Measurements from ENCODE around the gene HDAC3. TPM values are rescaled to one million over a fixed set of nuclear protein-coding genes. Genes with fewer than 3 reads are reported as not detected.

HDAC3 gene
- total RNA-seq, 2 donors from 2014 or later, result 21.0 to 22.2 TPM

- Histone ChIP-seq H3K27me3 (no peaks in the 10 kb centered on the region), H3K4me3 (no peak overlapping the region), H3K27ac (no peak overlapping the region), H3K36me3 (no peaks in the 10 kb centered on the region), H3K9me3 (no peaks in the 10 kb centered on the region), H3K4me1 (peaks cover 0 to 16% of the 10 kb centered on the region in 2 donors)
- TF ChIP-seq CTCF (IDR thresholded peaks at IDR 0.05), result no peak
- no peak for DNase-seq (ENCODE audit: low spot score)
Observed at GRCh38 chr5:141649972-141650371, 13.3 kb upstream of the HDAC3 start.

GRCh38 chr5:141649056-141649688 is 12.5 kb upstream of the HDAC3 start:
- peaks cover 0 to 16% of the 10 kb centered on the region in 2 donors for H3K4me1 ChIP-seq
- DNase-seq (ENCODE audit: low spot score), result no peak
- no peaks in the 10 kb centered on the region for H3K27me3 ChIP-seq
- H3K4me3 ChIP-seq, result no peak overlapping the region
- H3K27ac ChIP-seq, result no peak overlapping the region
- H3K9me3 ChIP-seq, result no peaks in the 10 kb centered on the region
- no peaks in the 10 kb centered on the region for H3K36me3 ChIP-seq
- no peak for TF ChIP-seq CTCF (IDR thresholded peaks at IDR 0.05)

DNA sequence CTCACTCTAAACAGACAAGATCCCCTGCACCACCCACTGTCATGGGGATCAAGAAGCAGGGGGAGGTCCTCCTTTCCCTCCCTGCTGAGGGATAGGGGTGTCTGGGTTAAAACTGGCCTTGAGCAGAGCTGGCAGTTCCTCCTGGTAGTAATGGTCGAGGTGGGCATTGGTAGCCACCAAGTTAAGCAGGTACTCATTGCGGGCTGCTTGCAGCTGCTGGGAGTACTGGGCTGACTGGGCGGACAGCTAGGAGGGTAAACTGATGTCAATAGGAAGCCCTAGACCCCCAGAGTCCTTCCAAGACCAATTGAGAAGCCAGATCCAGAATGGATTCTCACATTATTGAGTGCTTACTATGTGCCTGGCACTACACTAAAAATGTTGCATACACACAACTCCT is 11.2 kb upstream of the HDAC3 start:
- Histone ChIP-seq H3K27me3 (no peaks in the 10 kb centered on the region), H3K36me3 (no peaks in the 10 kb centered on the region), H3K4me1 (peaks cover 0 to 16% of the 10 kb centered on the region in 2 donors), H3K4me3 (no peak overlapping the region), H3K27ac (no peak overlapping the region), H3K9me3 (no peaks in the 10 kb centered on the region)
- no peak for DNase-seq (ENCODE audit: low spot score)
- no peak for TF ChIP-seq CTCF (IDR thresholded peaks at IDR 0.05)

GRCh38 chr5:141647242-141647641 is 10.6 kb upstream of the HDAC3 start:
- H3K4me3 ChIP-seq, result no peak overlapping the region
- H3K27ac ChIP-seq, result no peak overlapping the region
- no peak for DNase-seq (ENCODE audit: low spot score)
- no peaks in the 10 kb centered on the region for H3K36me3 ChIP-seq
- H3K9me3 ChIP-seq, result no peaks in the 10 kb centered on the region
- H3K4me1 ChIP-seq, result peaks cover 0 to 16% of the 10 kb centered on the region in 2 donors
- no peaks in the 10 kb centered on the region for H3K27me3 ChIP-seq
- no peak for TF ChIP-seq CTCF (IDR thresholded peaks at IDR 0.05)

DNA sequence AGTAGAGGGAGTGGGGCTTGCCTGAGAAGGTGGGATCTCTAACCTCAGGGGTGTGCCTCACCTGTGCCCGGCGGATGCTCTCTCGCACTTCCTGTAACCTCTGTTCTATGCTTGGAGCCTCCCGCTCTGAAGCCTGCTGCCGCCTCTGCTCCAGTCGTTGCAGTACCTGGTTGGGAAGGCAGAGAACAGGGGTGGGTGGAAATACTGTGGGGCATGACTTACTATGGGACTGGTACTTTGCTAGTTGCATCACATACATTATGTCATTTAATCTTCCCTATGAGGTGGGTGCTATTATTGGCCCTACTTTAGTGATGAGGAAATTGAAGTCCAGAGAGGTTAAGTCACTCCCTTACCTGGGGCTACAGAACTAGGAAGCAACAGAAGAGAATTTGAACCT is 9.4 kb upstream of the HDAC3 start:
- Histone ChIP-seq H3K9me3 (no peaks in the 10 kb centered on the region), H3K36me3 (no peaks in the 10 kb centered on the region), H3K4me1 (peaks cover 0 to 9% of the 10 kb centered on the region in 2 donors), H3K4me3 (no peak overlapping the region), H3K27me3 (no peaks in the 10 kb centered on the region), H3K27ac (no peak overlapping the region)
- DNase-seq (ENCODE audit: low spot score), result no peak
- no peak for TF ChIP-seq CTCF (IDR thresholded peaks at IDR 0.05)

All from right atrium auricular region (tissue), 2 donors.